SK-N-SH treated with all-trans-retinoic acid at 6 μM for 48 hours (cell line): ENCODE data around the gene LRTM1.

Experiments
- ATAC-seq: fragments of 200-7000 bp; cut with Tn5 transposase; 3 replicates; pipeline ENCODE4 v1.9.1; 2020; ENCODE audit warnings: mild to moderate bottlenecking, moderate library complexity
- ARNTL ChIP-seq: fragments of 450-650 bp; formaldehyde crosslinking; IDR thresholded peaks from 2 replicates; pipeline ENCODE4 v1.5.0; 2020; ENCODE audit warnings: low read depth, mild to moderate bottlenecking, moderate library complexity, borderline replicate concordance
- BACH2 ChIP-seq: fragments of 250-450 bp; sonication (Bioruptor Pico); IDR thresholded peaks from 2 replicates; pipeline ENCODE4 v1.9.0; 2021; ENCODE audit warnings: mild to moderate bottlenecking, borderline replicate concordance
- CSDC2 ChIP-seq: fragments of 250-450 bp; sonication (Bioruptor Pico); IDR thresholded peaks from 2 replicates; pipeline ENCODE4 v1.5.0; 2020; ENCODE audit warnings: mild to moderate bottlenecking, moderate library complexity
- ESRRG ChIP-seq: fragments of 250-450 bp; sonication (Bioruptor Pico); IDR thresholded peaks from 2 replicates; pipeline ENCODE4 v1.6.1; 2021; ENCODE audit warnings: mild to moderate bottlenecking
- GLIS3 ChIP-seq: fragments of 250-450 bp; sonication (Bioruptor Pico); IDR thresholded peaks from 2 replicates; pipeline ENCODE4 v1.5.0; 2020; ENCODE audit warnings: mild to moderate bottlenecking, moderate library complexity
- ISL1 ChIP-seq: fragments of 250-450 bp; sonication (Bioruptor Pico); IDR thresholded peaks from 2 replicates; pipeline ENCODE4 v2.1.2; 2022; ENCODE audit warnings: mild to moderate bottlenecking, moderate library complexity
- OSR1 ChIP-seq: fragments of 250-450 bp; sonication (Bioruptor Pico); IDR thresholded peaks from 2 replicates; pipeline ENCODE4 v1.8.0; 2022; ENCODE audit warnings: moderate library complexity, mild to moderate bottlenecking, inconsistent platforms
- PPARA ChIP-seq: fragments of 250-450 bp; sonication (Bioruptor Pico); IDR thresholded peaks from 2 replicates; pipeline ENCODE4 v1.5.0; 2020; ENCODE audit warnings: mild to moderate bottlenecking, borderline replicate concordance
- RARB ChIP-seq: fragments of 250-450 bp; sonication (Bioruptor Pico); IDR thresholded peaks from 2 replicates; pipeline ENCODE4 v1.8.0; 2021; ENCODE audit warnings: mild to moderate bottlenecking, moderate library complexity
- SNAI2 ChIP-seq: fragments of 250-450 bp; sonication (Bioruptor Pico); IDR thresholded peaks from 2 replicates; pipeline ENCODE4 v1.5.0; 2020; ENCODE audit warnings: mild to moderate bottlenecking, moderate library complexity
- TCF4 ChIP-seq: fragments of 250-450 bp; sonication (Bioruptor Pico); IDR thresholded peaks from 2 replicates; pipeline ENCODE4 v1.8.0; 2021; ENCODE audit warnings: mild to moderate bottlenecking, moderate library complexity, borderline replicate concordance
- TOX ChIP-seq: fragments of 250-450 bp; sonication (Bioruptor Pico); IDR thresholded peaks from 2 replicates; pipeline ENCODE4 v1.8.0; 2021; ENCODE audit warnings: mild to moderate bottlenecking, moderate library complexity, borderline replicate concordance
- ZC3H10 ChIP-seq: fragments of 250-450 bp; sonication (Bioruptor Pico); IDR thresholded peaks from 2 replicates; pipeline ENCODE4 v1.5.1; 2021; ENCODE audit warnings: mild to moderate bottlenecking, moderate library complexity
- ZFP3 ChIP-seq: fragments of 250-450 bp; sonication (Bioruptor Pico); IDR thresholded peaks from 2 replicates; pipeline ENCODE4 v1.5.0; 2020; ENCODE audit warnings: mild to moderate bottlenecking, moderate library complexity
- ZNF565 ChIP-seq: fragments of 450-650 bp; formaldehyde crosslinking; conservative IDR thresholded peaks from 2 replicates; pipeline ENCODE4 v1.5.0; 2020; ENCODE audit warnings: low read depth, mild to moderate bottlenecking, moderate library complexity
- ZNF70 ChIP-seq: fragments of 450-650 bp; formaldehyde crosslinking; IDR thresholded peaks from 2 replicates; pipeline ENCODE4 v1.5.0; 2020; ENCODE audit warnings: mild to moderate bottlenecking, moderate library complexity
- ZNF8 ChIP-seq: fragments of 450-650 bp; formaldehyde crosslinking; IDR thresholded peaks from 2 replicates; pipeline ENCODE4 v1.5.0; 2020; ENCODE audit warnings: mild to moderate bottlenecking, moderate library complexity
- TF ChIP-seq, protein P1 (sequence below): fragments of 250-450 bp; sonication (Bioruptor Pico); IDR thresholded peaks from 2 replicates; pipeline ENCODE4 v1.5.0; 2020; ENCODE audit warnings: mild to moderate bottlenecking, moderate library complexity
- TF ChIP-seq, protein P2 (sequence below): fragments of 250-450 bp; sonication (Bioruptor Pico); IDR thresholded peaks from 2 replicates; pipeline ENCODE4 v1.5.1; 2020; ENCODE audit warnings: low read depth, mild to moderate bottlenecking, moderate library complexity
- TF ChIP-seq, protein P3 (sequence below): fragments of 250-450 bp; sonication (Bioruptor Pico); IDR thresholded peaks from 2 replicates; pipeline ENCODE4 v1.8.0; 2021; ENCODE audit warnings: low read depth, mild to moderate bottlenecking, moderate library complexity, borderline replicate concordance
- TF ChIP-seq, protein P4 (sequence below): fragments of 250-450 bp; sonication (Bioruptor Pico); IDR thresholded peaks from 2 replicates; pipeline ENCODE4 v1.8.0; 2020; ENCODE audit warnings: mild to moderate bottlenecking, moderate library complexity, borderline replicate concordance

The LRTM1 gene

DNA sequence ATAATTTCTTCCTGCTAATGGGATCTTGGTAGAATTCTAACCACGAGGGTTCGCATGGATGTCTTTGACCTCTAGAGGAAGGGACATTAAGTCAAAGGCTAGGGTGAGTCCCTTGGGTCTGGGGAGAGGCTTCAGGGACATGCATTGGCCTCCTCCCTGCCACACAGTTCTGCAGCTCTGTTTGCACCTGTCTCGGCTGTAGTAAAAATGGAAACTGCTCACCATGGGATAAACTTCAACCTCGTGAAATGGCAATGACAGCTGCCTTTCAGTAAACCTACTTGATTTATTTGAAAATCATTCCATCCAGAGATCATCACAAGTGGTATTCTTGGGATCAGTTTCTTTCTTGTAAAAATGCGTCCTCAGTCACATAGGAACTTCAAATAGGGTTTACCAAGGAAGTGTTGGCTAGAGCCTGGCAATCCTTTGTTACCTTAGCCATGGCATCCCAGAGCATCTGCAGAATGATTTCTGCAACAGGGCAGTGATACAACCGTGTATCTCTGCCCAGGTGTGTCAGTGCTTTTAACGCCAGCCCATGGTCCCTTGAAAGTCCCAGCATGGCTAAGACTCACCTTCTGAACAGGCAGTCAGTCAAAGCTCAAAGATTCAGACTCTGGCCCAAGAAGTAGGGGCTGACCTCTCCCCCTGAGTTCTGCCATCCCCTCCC is 14.0 kb upstream of the LRTM1 start:
- no peak for ATAC-seq
- no peak for TF ChIP-seq GLIS3 (CRISPR knock-in tag)
- no peak for TF ChIP-seq ZFP3 (CRISPR knock-in tag)
- TF ChIP-seq TCF4 (CRISPR knock-in tag) = no peak
- TF ChIP-seq SNAI2 (CRISPR knock-in tag) = no peak
- no peak for TF ChIP-seq RARB (CRISPR knock-in tag)
- TF ChIP-seq ESRRG (CRISPR knock-in tag) = no peak
- no peak for TF ChIP-seq ZC3H10 (CRISPR knock-in tag)
- no peak for TF ChIP-seq TOX
- no peak for TF ChIP-seq ZNF565 (CRISPR knock-in tag)
- TF ChIP-seq, protein P1, sequence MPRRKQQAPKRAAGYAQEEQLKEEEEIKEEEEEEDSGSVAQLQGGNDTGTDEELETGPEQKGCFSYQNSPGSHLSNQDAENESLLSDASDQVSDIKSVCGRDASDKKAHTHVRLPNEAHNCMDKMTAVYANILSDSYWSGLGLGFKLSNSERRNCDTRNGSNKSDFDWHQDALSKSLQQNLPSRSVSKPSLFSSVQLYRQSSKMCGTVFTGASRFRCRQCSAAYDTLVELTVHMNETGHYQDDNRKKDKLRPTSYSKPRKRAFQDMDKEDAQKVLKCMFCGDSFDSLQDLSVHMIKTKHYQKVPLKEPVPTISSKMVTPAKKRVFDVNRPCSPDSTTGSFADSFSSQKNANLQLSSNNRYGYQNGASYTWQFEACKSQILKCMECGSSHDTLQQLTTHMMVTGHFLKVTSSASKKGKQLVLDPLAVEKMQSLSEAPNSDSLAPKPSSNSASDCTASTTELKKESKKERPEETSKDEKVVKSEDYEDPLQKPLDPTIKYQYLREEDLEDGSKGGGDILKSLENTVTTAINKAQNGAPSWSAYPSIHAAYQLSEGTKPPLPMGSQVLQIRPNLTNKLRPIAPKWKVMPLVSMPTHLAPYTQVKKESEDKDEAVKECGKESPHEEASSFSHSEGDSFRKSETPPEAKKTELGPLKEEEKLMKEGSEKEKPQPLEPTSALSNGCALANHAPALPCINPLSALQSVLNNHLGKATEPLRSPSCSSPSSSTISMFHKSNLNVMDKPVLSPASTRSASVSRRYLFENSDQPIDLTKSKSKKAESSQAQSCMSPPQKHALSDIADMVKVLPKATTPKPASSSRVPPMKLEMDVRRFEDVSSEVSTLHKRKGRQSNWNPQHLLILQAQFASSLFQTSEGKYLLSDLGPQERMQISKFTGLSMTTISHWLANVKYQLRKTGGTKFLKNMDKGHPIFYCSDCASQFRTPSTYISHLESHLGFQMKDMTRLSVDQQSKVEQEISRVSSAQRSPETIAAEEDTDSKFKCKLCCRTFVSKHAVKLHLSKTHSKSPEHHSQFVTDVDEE = no peak
- no peak for TF ChIP-seq OSR1 (CRISPR knock-in tag)
- TF ChIP-seq ZNF70 = no peak
- TF ChIP-seq BACH2 (CRISPR knock-in tag) = no peak
- TF ChIP-seq, protein P2, sequence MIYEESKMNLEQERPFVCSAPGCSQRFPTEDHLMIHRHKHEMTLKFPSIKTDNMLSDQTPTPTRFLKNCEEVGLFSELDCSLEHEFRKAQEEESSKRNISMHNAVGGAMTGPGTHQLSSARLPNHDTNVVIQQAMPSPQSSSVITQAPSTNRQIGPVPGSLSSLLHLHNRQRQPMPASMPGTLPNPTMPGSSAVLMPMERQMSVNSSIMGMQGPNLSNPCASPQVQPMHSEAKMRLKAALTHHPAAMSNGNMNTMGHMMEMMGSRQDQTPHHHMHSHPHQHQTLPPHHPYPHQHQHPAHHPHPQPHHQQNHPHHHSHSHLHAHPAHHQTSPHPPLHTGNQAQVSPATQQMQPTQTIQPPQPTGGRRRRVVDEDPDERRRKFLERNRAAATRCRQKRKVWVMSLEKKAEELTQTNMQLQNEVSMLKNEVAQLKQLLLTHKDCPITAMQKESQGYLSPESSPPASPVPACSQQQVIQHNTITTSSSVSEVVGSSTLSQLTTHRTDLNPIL (CRISPR knock-in tag) = no peak
- no peak for TF ChIP-seq ARNTL (CRISPR knock-in tag)
- TF ChIP-seq, protein P3, sequence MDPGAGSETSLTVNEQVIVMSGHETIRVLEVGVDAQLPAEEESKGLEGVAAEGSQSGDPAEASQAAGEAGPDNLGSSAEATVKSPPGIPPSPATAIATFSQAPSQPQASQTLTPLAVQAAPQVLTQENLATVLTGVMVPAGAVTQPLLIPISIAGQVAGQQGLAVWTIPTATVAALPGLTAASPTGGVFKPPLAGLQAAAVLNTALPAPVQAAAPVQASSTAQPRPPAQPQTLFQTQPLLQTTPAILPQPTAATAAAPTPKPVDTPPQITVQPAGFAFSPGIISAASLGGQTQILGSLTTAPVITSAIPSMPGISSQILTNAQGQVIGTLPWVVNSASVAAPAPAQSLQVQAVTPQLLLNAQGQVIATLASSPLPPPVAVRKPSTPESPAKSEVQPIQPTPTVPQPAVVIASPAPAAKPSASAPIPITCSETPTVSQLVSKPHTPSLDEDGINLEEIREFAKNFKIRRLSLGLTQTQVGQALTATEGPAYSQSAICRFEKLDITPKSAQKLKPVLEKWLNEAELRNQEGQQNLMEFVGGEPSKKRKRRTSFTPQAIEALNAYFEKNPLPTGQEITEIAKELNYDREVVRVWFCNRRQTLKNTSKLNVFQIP (CRISPR knock-in tag) = no peak
- no peak for TF ChIP-seq ISL1 (CRISPR knock-in tag)
- no peak for TF ChIP-seq PPARA
- TF ChIP-seq, protein P4, sequence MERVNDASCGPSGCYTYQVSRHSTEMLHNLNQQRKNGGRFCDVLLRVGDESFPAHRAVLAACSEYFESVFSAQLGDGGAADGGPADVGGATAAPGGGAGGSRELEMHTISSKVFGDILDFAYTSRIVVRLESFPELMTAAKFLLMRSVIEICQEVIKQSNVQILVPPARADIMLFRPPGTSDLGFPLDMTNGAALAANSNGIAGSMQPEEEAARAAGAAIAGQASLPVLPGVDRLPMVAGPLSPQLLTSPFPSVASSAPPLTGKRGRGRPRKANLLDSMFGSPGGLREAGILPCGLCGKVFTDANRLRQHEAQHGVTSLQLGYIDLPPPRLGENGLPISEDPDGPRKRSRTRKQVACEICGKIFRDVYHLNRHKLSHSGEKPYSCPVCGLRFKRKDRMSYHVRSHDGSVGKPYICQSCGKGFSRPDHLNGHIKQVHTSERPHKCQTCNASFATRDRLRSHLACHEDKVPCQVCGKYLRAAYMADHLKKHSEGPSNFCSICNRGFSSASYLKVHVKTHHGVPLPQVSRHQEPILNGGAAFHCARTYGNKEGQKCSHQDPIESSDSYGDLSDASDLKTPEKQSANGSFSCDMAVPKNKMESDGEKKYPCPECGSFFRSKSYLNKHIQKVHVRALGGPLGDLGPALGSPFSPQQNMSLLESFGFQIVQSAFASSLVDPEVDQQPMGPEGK (CRISPR knock-in tag) = no peak
- TF ChIP-seq CSDC2 (CRISPR knock-in tag) = no peak

DNA sequence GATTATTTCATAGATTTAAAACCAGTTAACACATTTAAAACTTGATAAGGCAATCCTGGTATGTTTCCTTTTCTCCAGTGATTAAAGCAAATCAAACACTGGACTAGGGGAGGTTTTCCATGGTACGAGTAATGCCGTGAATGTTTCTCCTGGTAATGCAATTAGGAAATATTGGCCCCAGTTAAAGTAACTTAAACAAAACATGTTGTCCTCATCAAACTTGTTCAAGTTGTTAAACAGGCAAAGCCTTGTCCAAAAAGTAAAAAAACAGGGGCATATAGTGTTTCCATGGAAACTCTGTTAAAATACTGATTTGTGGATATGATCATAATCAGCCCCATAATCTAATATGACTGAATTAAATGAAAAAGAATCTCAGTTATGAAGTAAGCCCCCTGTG is 13.1 kb upstream of the LRTM1 start:
- peak; percentile 62 for ATAC-seq
- TF ChIP-seq RARB (CRISPR knock-in tag) = no peak
- TF ChIP-seq ARNTL (CRISPR knock-in tag) = no peak
- TF ChIP-seq ZNF70 = no peak
- no peak for TF ChIP-seq ZNF8 (CRISPR knock-in tag)
- TF ChIP-seq, protein P4 (CRISPR knock-in tag) = no peak
- 0 out of 2 replicates have a peak, but pooled peaks have one; percentile 15 for TF ChIP-seq ISL1 (CRISPR knock-in tag)
